GM13976 (cell line): ENCODE results near the gene RERE.
"Not testable (repeated sequence)": the region's sequence is repeated elsewhere in the genome, so short reads cannot be mapped to it uniquely, and the experiment has no call there.

Source experiments
- DNase-seq: peaks from one replicate; pipeline ENCODE4 v3.0.0; 2012; ENCODE audit warnings: low spot score
- in situ Hi-C: fragments of 300-500 bp; cut with MboI; formaldehyde crosslinking; loops from one replicate; pipeline ENCODE4 v1.12.0; 2022; ENCODE audit warnings: low sequenced_read_pairs, mixed read lengths, inconsistent platforms; ENCODE audit not compliant: unreplicated experiment
- TF ChIP-seq, protein P1 (sequence below): IDR thresholded peaks from 2 replicates; pipeline ENCODE4 v1.5.1; 2012; ENCODE audit warnings: borderline replicate concordance, mild to moderate bottlenecking; ENCODE audit not compliant: insufficient read depth; ENCODE audit errors: extremely low read depth, missing control alignments, control extremely low read depth

The RERE gene

DNA sequence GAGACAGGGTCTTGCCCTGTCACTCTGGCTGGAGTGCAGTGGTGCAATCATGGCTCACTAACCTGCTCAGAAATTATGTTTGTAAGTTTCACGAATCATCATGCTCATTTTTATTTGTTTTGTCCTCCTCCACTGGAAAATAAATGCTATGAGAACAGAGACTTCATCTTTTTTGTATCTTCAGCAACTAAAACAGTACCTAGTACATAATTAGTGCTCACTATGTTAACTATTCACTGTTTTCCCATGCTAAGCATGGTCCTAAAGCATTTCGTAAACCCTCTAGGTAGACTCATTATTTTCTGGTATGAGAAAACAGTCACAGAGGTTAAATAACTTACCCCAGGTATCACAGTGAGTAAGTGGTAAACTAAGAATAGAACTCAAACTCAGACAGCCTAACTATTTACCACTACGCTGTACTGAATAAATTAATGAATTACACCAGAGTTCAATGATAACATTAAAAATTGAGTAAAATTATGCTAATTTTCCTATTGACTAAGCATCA is 118.4 kb downstream of the RERE start:
- in situ Hi-C loops, result no loop called here
- no peak for DNase-seq
- TF ChIP-seq, protein P1, sequence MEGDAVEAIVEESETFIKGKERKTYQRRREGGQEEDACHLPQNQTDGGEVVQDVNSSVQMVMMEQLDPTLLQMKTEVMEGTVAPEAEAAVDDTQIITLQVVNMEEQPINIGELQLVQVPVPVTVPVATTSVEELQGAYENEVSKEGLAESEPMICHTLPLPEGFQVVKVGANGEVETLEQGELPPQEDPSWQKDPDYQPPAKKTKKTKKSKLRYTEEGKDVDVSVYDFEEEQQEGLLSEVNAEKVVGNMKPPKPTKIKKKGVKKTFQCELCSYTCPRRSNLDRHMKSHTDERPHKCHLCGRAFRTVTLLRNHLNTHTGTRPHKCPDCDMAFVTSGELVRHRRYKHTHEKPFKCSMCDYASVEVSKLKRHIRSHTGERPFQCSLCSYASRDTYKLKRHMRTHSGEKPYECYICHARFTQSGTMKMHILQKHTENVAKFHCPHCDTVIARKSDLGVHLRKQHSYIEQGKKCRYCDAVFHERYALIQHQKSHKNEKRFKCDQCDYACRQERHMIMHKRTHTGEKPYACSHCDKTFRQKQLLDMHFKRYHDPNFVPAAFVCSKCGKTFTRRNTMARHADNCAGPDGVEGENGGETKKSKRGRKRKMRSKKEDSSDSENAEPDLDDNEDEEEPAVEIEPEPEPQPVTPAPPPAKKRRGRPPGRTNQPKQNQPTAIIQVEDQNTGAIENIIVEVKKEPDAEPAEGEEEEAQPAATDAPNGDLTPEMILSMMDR, result no peak

DNA sequence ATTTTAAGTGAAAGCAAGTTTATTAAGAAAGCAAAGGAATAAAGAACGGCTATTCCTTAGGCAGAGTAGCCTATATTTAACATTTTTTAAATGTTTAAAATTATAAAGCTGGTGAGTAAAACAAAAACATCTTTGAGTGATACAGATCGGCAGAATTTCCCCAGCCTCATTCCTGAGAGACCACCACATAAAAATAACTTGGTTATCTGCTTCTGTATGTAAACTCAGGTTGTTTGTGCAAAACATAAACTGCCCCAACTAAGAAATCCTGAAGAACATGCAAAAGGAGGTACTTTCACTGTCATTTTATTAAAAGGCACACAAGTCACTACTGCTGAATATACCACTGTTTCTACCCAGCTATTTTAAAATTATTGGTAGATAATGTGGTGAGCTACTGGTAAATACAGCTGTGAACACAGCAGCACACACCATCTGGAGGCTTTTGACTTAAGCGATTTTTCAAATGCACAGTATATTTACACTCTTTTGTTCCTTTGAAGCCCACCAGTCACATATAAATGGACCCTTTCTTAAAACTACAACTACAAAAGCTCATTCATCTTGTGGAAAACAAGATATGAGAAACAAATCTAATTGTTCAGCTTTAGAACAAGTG is 119.3 kb downstream of the RERE start:
- TF ChIP-seq, protein P1, result no peak
- no peak for DNase-seq
- in situ Hi-C loops, result no loop called here

DNA sequence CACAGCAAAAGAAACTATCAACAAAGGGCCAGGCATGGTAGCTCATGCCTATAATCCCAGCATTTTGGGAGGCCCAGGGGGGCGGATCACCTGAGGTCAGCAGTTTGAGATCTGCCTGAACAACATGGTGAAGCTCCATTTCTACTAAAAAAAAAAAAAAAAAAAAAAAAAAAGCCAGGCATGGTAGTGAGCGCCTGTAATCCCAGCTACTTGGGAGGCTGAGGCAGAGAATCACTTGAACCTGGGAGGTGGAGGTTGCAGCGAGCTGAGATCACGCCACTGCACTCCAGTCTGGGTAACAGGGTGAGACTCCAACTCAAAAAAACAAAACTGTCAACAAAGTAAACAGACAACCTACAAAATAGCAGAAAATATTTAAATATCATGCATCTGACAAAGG is 122.0 kb downstream of the RERE start:
- in situ Hi-C loops, DNase-seq: not testable (repeated sequence)

DNA sequence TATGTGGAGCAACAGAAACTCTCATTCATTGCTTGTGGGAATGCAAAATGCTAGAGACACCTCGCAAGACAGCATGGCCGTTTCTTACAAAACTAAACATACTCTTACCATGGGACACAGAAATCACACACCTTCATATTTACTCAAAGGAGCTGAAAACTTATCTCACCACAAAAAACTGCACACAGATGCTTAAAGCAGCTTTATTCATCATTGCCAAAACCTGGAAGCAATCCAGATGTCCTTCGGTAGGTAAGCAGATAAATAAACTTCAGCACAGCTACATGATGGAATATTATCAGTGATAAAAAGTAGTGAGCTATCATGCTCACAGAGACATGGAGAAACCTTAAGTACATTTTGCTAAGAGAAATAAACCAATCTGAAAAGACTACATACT is 124.3 kb downstream of the RERE start:
- TF ChIP-seq, protein P1, result no peak
- in situ Hi-C loops, result no loop called here
- no peak for DNase-seq

DNA sequence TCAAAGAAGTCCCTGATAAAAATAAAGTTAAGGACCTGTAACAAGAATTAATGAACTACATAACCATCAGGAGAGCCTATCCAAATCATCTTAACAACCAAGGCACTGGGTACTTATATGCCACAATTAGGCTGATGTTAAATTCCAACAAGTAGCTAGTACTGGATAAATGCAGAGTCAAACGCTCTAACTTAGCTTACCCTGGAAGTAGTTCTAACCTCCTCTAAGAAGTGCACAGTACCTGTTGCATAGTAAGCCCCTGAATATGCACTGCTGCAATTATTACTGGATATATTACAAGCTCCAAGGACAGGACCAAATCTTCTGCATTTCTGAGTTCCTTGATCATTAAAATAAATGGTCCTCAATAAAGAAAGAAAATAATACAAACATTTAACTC is 125.8 kb downstream of the RERE start:
- in situ Hi-C loops, result no loop called here
- DNase-seq, result no peak
- TF ChIP-seq, protein P1, result no peak

DNA sequence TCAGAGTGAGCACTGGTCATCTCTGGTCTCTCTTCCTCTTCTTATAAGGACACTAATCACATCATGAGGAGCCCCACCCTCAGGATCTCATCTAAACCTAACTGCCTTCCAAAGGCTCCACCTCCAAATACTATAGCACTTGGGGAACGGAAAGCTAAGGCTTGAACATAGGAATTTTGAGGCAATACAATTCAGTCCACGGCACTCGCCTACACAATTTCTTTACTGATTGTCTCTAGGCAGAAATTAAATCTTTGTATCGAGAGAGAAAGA is 127.3 kb downstream of the RERE start:
- TF ChIP-seq, protein P1, result no peak
- in situ Hi-C loops, result no loop called here
- no peak for DNase-seq

DNA sequence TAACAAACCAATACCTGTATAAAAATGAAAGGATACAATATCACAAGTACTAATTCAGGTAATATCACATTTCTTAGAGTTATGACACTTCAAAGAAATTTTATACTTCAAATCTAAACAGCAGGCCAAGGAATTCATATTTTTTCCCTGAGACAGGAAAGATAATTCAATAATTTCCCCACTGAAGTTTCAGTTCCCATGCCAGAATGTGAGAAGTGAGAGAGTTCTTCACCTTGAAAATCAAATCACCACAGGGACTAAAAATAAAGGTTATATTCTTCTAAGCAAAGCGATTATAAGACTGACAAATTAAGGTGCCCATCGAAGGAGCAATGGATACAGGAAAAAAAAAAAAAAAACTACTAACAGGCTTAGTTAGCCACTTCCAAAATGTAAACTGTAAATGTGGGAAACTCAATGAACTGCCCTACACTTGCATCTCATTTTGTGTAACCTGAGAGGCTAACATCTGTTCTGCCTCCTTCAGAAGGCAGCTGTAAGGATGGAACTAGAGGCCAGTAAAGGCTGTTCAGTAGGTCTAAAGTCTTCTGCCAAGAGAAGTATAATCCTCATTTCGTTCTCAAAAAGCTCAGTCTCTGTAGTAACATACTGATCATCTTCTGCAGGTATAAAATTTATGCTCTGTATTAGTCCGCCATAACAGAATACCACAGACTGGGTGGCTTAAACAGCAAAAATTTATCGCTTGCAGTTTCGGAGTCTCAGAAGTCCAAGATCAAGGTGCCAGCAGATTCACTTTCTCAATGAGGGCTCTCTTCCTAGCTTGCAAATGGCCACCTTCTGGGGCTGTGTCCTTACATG is 127.8 kb downstream of the RERE start:
- TF ChIP-seq, protein P1, result no peak
- DNase-seq, result no peak
- in situ Hi-C loops, result no loop called here
